Kidney (tissue), 14 donors: ENCODE data around the gene ARHGAP29. TPM values are rescaled to one million over a fixed set of nuclear protein-coding genes. Genes with fewer than 3 reads are reported as not detected.

ENCODE experiments used
- DNase-seq, 5 donors: peaks; one replicate each; pipeline ENCODE4 v3.0.0-alpha.2; 2013 to 2020
- FAIRE-seq: peaks from 2 replicates; lab custom pipeline; 2012; peaks lifted over from hg19 to GRCh38; lab: Jason Lieb, UNC
- H3K27ac ChIP-seq, 2 donors: one replicate each; pipeline ENCODE4 v1.7.0; 2013; ENCODE audit warnings: low read depth in 2 of 2, low read length in 2 of 2, inconsistent platforms in 1 of 2
- H3K27me3 ChIP-seq: one replicate; pipeline ENCODE4 v1.7.1; 2013; ENCODE audit warnings: low read length, inconsistent platforms; ENCODE audit not compliant: control insufficient read depth, insufficient read depth
- H3K36me3 ChIP-seq, 3 donors: one replicate each; pipeline versions ENCODE4 v1.7.0 to v1.7.1; 2013; ENCODE audit warnings: low read length in 3 of 3, control low read depth in 1 of 3, inconsistent platforms in 1 of 3; ENCODE audit not compliant: insufficient read depth in 3 of 3, control insufficient read depth in 2 of 3
- H3K4me1 ChIP-seq, 3 donors: one replicate each; pipeline versions ENCODE4 v1.7.0 to v1.7.1; 2013; ENCODE audit warnings: low read length in 3 of 3, inconsistent platforms in 1 of 3, low read depth in 1 of 3; ENCODE audit not compliant: control insufficient read depth in 2 of 3, insufficient read depth in 2 of 3
- H3K4me3 ChIP-seq, 3 donors: one replicate each; pipeline versions ENCODE4 v1.7.0 to v1.8.1; 2013; ENCODE audit warnings: low read length in 3 of 3, control low read depth in 1 of 3, inconsistent platforms in 1 of 3
- H3K9ac ChIP-seq, 3 donors: one replicate each; pipeline versions ENCODE4 v1.7.0 to v1.7.1; 2013; ENCODE audit warnings: low read length in 3 of 3, control low read depth in 1 of 3, inconsistent platforms in 1 of 3
- H3K9me3 ChIP-seq, 3 donors: one replicate each; pipeline versions ENCODE4 v1.7.0 to v1.7.1; 2013; ENCODE audit warnings: low read length in 3 of 3, control low read depth in 1 of 3, inconsistent platforms in 1 of 3; ENCODE audit not compliant: control insufficient read depth in 2 of 3, insufficient read depth in 1 of 3
- CTCF ChIP-seq: IDR thresholded peaks from 3 replicates; pipeline ENCODE4 v1.5.1; 2012; ENCODE audit warnings: mild to moderate bottlenecking, moderate library complexity, borderline replicate concordance; ENCODE audit not compliant: insufficient read depth; ENCODE audit errors: extremely low read depth
- intact Hi-C: fragments of 100-400 bp; cut with DNase I; formaldehyde crosslinking; loops from one replicate; pipeline ENCODE4 v1.11.1; 2022
- polyA plus RNA-seq: library from polyadenylated mRNA; stranded (reverse); fragments of 350-450 nt; fragmentation: Illumina TruSeq; extraction: RNeasy Lipid Tissue Mini Kit (QIAGEN cat#74804); gene quantifications from one replicate; pipeline ENCODE4 v1.2.3, GENCODE V29; 2014; ENCODE audit warnings: low read depth, low replicate concordance; ENCODE audit not compliant: insufficient read depth
- total RNA-seq: library from RNA; stranded (reverse); fragmentation: NEBNext Ultra II Directional; extraction: Animal tissue kit (Norgen Biotek cat#: 25700); gene quantifications from one replicate; pipeline ENCODE4 v1.2.1, GENCODE V29; 2021
- donor health status: control.
- donor health status: control.
- donor health status: control.
- donor health status: control.
- donor health status: control.
- donor health status: DM: yes; HTN: yes; CAD: no.
- donor health status: Normal renal cell carcinoma (clear cell type).

Gene ARHGAP29
- total and polyA plus RNA-seq, 2 donors from 2014 or later, result 15.9 to 145 TPM

GRCh38 chr1:94146273-94146672 is 91.1 kb downstream of the ARHGAP29 start:
- intact Hi-C loops, result no loop called here
- DNase-seq, result no peak
- Histone ChIP-seq H3K4me3 (no peak overlapping the region), H3K4me1 (no peaks in the 10 kb centered on the region), H3K27ac (no peak overlapping the region), H3K27me3 (no peaks in the 10 kb centered on the region), H3K9ac (no peak overlapping the region), H3K9me3 (no peaks in the 10 kb centered on the region), H3K36me3 (no peaks in the 10 kb centered on the region)
- no peak for TF ChIP-seq CTCF
- FAIRE-seq, result no peak

- DNase-seq (no peak), FAIRE-seq (no peak)
- no peaks in the 10 kb centered on the region for H3K36me3 ChIP-seq
- H3K9ac ChIP-seq, result no peak overlapping the region
- TF ChIP-seq CTCF, result no peak
- H3K9me3 ChIP-seq, result no peaks in the 10 kb centered on the region
- no peak overlapping the region for H3K27ac ChIP-seq
- H3K4me1 ChIP-seq, result no peaks in the 10 kb centered on the region
- no peak overlapping the region for H3K4me3 ChIP-seq
- intact Hi-C loops, result no loop called here
- no peaks in the 10 kb centered on the region for H3K27me3 ChIP-seq
These were observed 92.5 kb downstream of the ARHGAP29 start for GRCh38 chr1:94144836-94145235.

- Histone ChIP-seq H3K27ac (no peak overlapping the region), H3K36me3 (no peaks in the 10 kb centered on the region), H3K9ac (no peak overlapping the region), H3K27me3 (no peaks in the 10 kb centered on the region), H3K4me1 (no peaks in the 10 kb centered on the region), H3K9me3 (no peaks in the 10 kb centered on the region), H3K4me3 (no peak overlapping the region)
- no peak for TF ChIP-seq CTCF
- no peak for DNase-seq
- no peak for FAIRE-seq
- intact Hi-C loops, result no loop called here
These were observed 93.6 kb downstream of the ARHGAP29 start for GRCh38 chr1:94143809-94144176.

GRCh38 chr1:94143173-94143808 is 94.1 kb downstream of the ARHGAP29 start:
- Histone ChIP-seq H3K4me3 (no peak overlapping the region), H3K9me3 (no peaks in the 10 kb centered on the region), H3K9ac (no peak overlapping the region), H3K27ac (no peak overlapping the region), H3K27me3 (no peaks in the 10 kb centered on the region), H3K36me3 (no peaks in the 10 kb centered on the region), H3K4me1 (no peaks in the 10 kb centered on the region)
- intact Hi-C loops, result no loop called here
- TF ChIP-seq CTCF, result no peak
- no peak for DNase-seq
- peak; percentile 38 for FAIRE-seq
